Tibial nerve (tissue), 4 donors: ENCODE results near the gene TRPV4. TPM values are rescaled to one million over a fixed set of nuclear protein-coding genes. Genes with fewer than 3 reads are reported as not detected.

Experiments
- DNase-seq, 2 donors: peaks; one replicate each; pipeline ENCODE4 v3.0.0-alpha.2; 2019; ENCODE audit warnings: low spot score in 2 of 2
- H3K27ac ChIP-seq, 4 donors: fragments of 200-600 bp; sonication (generic) in 3 of 4; one replicate each; pipeline ENCODE4 v1.5.1; 2017 to 2019; ENCODE audit warnings: mild to moderate bottlenecking in 1 of 4
- H3K27me3 ChIP-seq, 2 donors: fragments of 200-600 bp; sonication (generic) in 1 of 2; one replicate each; pipeline versions ENCODE4 v1.5.1 to v1.6.0; 2017 to 2019
- H3K36me3 ChIP-seq, 3 donors: fragments of 200-600 bp; sonication (generic); one replicate each; pipeline ENCODE4 v1.5.1; 2018 to 2019
- H3K4me1 ChIP-seq, 4 donors: fragments of 200-600 bp; sonication (generic) in 3 of 4; one replicate each; pipeline ENCODE4 v1.5.1; 2017 to 2019
- H3K4me3 ChIP-seq, 4 donors: fragments of 200-600 bp; sonication (generic) in 3 of 4; one replicate each; pipeline ENCODE4 v1.5.1; 2017 to 2019; ENCODE audit warnings: mild to moderate bottlenecking in 1 of 4, moderate library complexity in 1 of 4
- H3K9me3 ChIP-seq, 4 donors: fragments of 200-600 bp; sonication (generic) in 3 of 4; one replicate each; pipeline ENCODE4 v1.5.1; 2017 to 2019
- EP300 ChIP-seq, 2 donors: sonication (generic); formaldehyde crosslinking; IDR thresholded peaks; one replicate each; pipeline ENCODE4 v1.6.1; 2017; ENCODE audit warnings: antibody characterized with exemption in 2 of 2, mild to moderate bottlenecking in 1 of 2
- POLR2A ChIP-seq, 2 donors: fragments of 450-650 bp; IDR thresholded peaks; one replicate each; pipeline ENCODE4 v1.6.1; 2017; ENCODE audit warnings: antibody characterized with exemption in 2 of 2, mild to moderate bottlenecking in 2 of 2, moderate library complexity in 2 of 2
- WGBS, 2 donors: methylation state at CpG; one replicate each; pipeline ENCODE4 v1.1.5; 2018; 5-methylcytosine and 5-hydroxymethylcytosine counted together
- total RNA-seq, 4 donors: library from RNA; depleted of rRNA; stranded (reverse); fragments of >200 nt; gene quantifications; one replicate each; pipeline ENCODE4 v1.1.0, GENCODE V29; 2016
- TF ChIP-seq, protein P1 (sequence below), 5 experiments: fragments of 200-600 bp in 3 of 5; fragments of 450-650 bp in 2 of 5; sonication (generic) in 3 of 5; IDR thresholded peaks; one replicate each; pipeline ENCODE4 v1.5.1; 2016 to 2019; ENCODE audit warnings: antibody characterized with exemption in 5 of 5, mild to moderate bottlenecking in 3 of 5, moderate library complexity in 2 of 5

Gene TRPV4
- total RNA-seq, 4 donors from 2014 or later: 0.42 to 3.0 (median 1.4) TPM

- TF ChIP-seq, protein P1, sequence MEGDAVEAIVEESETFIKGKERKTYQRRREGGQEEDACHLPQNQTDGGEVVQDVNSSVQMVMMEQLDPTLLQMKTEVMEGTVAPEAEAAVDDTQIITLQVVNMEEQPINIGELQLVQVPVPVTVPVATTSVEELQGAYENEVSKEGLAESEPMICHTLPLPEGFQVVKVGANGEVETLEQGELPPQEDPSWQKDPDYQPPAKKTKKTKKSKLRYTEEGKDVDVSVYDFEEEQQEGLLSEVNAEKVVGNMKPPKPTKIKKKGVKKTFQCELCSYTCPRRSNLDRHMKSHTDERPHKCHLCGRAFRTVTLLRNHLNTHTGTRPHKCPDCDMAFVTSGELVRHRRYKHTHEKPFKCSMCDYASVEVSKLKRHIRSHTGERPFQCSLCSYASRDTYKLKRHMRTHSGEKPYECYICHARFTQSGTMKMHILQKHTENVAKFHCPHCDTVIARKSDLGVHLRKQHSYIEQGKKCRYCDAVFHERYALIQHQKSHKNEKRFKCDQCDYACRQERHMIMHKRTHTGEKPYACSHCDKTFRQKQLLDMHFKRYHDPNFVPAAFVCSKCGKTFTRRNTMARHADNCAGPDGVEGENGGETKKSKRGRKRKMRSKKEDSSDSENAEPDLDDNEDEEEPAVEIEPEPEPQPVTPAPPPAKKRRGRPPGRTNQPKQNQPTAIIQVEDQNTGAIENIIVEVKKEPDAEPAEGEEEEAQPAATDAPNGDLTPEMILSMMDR (IDR thresholded peaks at IDR 0.05): no peak
- TF ChIP-seq EP300 (IDR thresholded peaks at IDR 0.05) (no peak), POLR2A (IDR thresholded peaks at IDR 0.05) (no peak)
- Histone ChIP-seq H3K27me3 (peaks cover 0 to 4% of the 10 kb centered on the region in 2 donors), H3K9me3 (peaks cover 0 to 27% (median 0%) of the 10 kb centered on the region in 4 donors), H3K4me1 (peaks cover 0 to 28% (median 4%) of the 10 kb centered on the region in 4 donors), H3K27ac (no peak overlapping the region), H3K4me3 (no peak overlapping the region), H3K36me3 (peaks cover 0 to 4% (median 0%) of the 10 kb centered on the region in 3 donors)
- DNase-seq: peak in 1 of 2 donors; percentile 4
- 63 to 69% methylated on average over 14 to 15 of the region's 15 CpGs for WGBS, 2 donors
Measured at GRCh38 chr12:109758426-109759420, 74.5 kb downstream of the TRPV4 start.

DNA sequence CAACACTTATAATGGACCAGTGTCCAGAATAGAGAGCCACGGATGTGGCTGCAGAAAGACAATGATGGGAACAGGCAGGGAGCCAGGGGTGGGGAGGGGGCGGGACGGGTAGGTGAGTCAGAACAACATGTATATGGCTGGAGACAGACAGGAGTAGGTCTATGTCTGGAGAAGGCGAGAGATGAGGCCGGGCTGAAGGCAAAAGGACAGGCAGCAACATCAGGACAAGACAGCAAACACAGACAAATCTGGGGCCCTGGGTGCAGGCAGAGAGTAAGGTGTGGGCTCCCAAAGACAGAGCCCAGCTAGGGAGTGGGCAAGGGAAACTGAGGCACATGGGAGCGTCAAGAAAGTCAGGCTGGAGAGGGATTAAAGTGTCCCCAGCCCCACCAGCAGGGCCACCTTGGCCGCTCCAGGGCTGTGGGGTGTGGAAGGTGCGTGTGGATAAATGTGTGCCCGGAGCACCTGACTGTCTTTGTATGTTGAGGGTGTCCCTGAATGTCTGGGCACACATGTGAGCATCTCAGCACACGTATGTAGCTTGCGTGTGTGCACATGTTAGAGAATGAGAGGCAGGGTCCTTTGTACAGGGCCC lies 75.4 kb downstream of the TRPV4 start:
- no peaks in the 10 kb centered on the region for H3K36me3 ChIP-seq
- peaks cover 0 to 28% (median 4%) of the 10 kb centered on the region in 4 donors for H3K4me1 ChIP-seq
- no peak for DNase-seq
- no peak overlapping the region for H3K4me3 ChIP-seq
- peaks cover 0 to 18% (median 0%) of the 10 kb centered on the region in 4 donors for H3K9me3 ChIP-seq
- TF ChIP-seq EP300 (IDR thresholded peaks at IDR 0.05): no peak
- TF ChIP-seq POLR2A (IDR thresholded peaks at IDR 0.05): no peak
- TF ChIP-seq, protein P1 (IDR thresholded peaks at IDR 0.05): no peak
- no peak overlapping the region for H3K27ac ChIP-seq
- H3K27me3 ChIP-seq: peaks cover 0 to 4% of the 10 kb centered on the region in 2 donors
- WGBS, 2 donors: 77 to 80% methylated on average over 11 of the region's 11 CpGs

- no peak for DNase-seq
- peaks cover 0 to 25% (median 0%) of the 10 kb centered on the region in 4 donors for H3K9me3 ChIP-seq
- TF ChIP-seq POLR2A (IDR thresholded peaks at IDR 0.05): no peak
- TF ChIP-seq, protein P1 (IDR thresholded peaks at IDR 0.05): no peak
- no peak for TF ChIP-seq EP300 (IDR thresholded peaks at IDR 0.05)
- H3K27ac ChIP-seq: no peak overlapping the region
- H3K4me1 ChIP-seq: peaks cover 0 to 26% (median 4%) of the 10 kb centered on the region in 4 donors
- H3K27me3 ChIP-seq: peaks cover 0 to 4% of the 10 kb centered on the region in 2 donors
- H3K36me3 ChIP-seq: no peaks in the 10 kb centered on the region
- no peak overlapping the region for H3K4me3 ChIP-seq
- WGBS, 2 donors: 96 to 100% methylated on average over 1 of the region's 1 CpG
Measured at GRCh38 chr12:109756457-109756856, 76.7 kb downstream of the TRPV4 start.

DNA sequence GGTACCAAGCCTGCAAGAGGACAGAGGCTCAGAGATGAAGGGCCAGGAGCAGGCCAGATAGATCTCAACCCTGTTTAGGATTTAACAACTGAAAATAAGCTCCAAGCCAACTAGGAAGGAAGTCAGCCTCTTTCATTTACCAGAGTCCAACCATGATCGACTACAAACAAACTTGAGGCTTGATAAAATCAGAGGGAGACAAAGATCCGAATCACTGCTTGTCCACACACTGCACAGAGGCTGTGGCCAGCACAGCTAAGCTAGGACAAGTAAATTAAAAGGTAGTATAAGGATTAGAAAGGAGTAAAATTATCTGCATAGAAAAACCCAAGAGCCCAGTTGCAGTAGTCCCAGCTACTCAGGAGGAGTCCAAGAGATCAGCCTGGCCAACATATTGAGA lies 79.2 kb downstream of the TRPV4 start:
- DNase-seq: no peak
- Histone ChIP-seq H3K36me3 (no peaks in the 10 kb centered on the region), H3K9me3 (peaks cover 0 to 34% (median 0%) of the 10 kb centered on the region in 4 donors), H3K4me3 (no peak overlapping the region), H3K4me1 (peaks cover 0 to 6% (median 0%) of the 10 kb centered on the region in 4 donors), H3K27me3 (peaks cover 0 to 4% of the 10 kb centered on the region in 2 donors), H3K27ac (no peak overlapping the region)
- 42 to 49% methylated on average over 2 of the region's 2 CpGs for WGBS, 2 donors
- no peak for TF ChIP-seq POLR2A (IDR thresholded peaks at IDR 0.05)
- TF ChIP-seq, protein P1 (IDR thresholded peaks at IDR 0.05): no peak
- no peak for TF ChIP-seq EP300 (IDR thresholded peaks at IDR 0.05)
